OCI-LY1 (cell line): ENCODE results near the gene CALHM4.

Source experiments
- H2AFZ ChIP-seq: fragments of 200-600 bp; sonication (generic), shearing (Covaris generic); 2 replicates; pipeline ENCODE4 v1.6.0; 2014; ENCODE audit warnings: antibody characterized with exemption, mild to moderate bottlenecking, low read length
- H3F3A ChIP-seq: fragments of 200-600 bp; sonication (generic), shearing (Covaris generic); 2 replicates; pipeline ENCODE4 v1.6.0; 2014; ENCODE audit warnings: mild to moderate bottlenecking, antibody characterized with exemption, low read length, moderate library complexity; ENCODE audit not compliant: insufficient read depth
- H3K27ac ChIP-seq: fragments of 200-600 bp; sonication (generic); 2 replicates; pipeline ENCODE4 v1.5.1; 2014; ENCODE audit warnings: low read length, mixed run types, mild to moderate bottlenecking, low read depth; ENCODE audit not compliant: poor library complexity, severe bottlenecking
- H3K27me3 ChIP-seq: fragments of 200-600 bp; sonication (generic); 2 replicates; pipeline ENCODE4 v1.6.0; 2014; ENCODE audit warnings: antibody characterized with exemption, mild to moderate bottlenecking, low read length, moderate library complexity; ENCODE audit not compliant: insufficient read depth
- H3K36me3 ChIP-seq: fragments of 200-600 bp; sonication (generic); 2 replicates; pipeline ENCODE4 v1.6.1; 2014; ENCODE audit warnings: mild to moderate bottlenecking, antibody characterized with exemption, low read length, moderate library complexity, mixed read lengths; ENCODE audit not compliant: insufficient read depth
- H3K4me1 ChIP-seq: fragments of 200-600 bp; sonication (generic); 2 replicates; pipeline ENCODE4 v1.5.1; 2014; ENCODE audit warnings: mild to moderate bottlenecking, low read length, moderate library complexity; ENCODE audit not compliant: insufficient read depth, severe bottlenecking
- H3K4me2 ChIP-seq: fragments of 200-600 bp; sonication (generic), shearing (Covaris generic); 2 replicates; pipeline ENCODE4 v1.6.1; 2014; ENCODE audit warnings: low read length
- H3K4me3 ChIP-seq: fragments of 200-600 bp; sonication (generic); 2 replicates; pipeline ENCODE4 v1.5.1; 2014; ENCODE audit warnings: low read length, low read depth, mild to moderate bottlenecking, mixed read lengths; ENCODE audit not compliant: poor library complexity, severe bottlenecking
- H3K79me2 ChIP-seq: fragments of 200-600 bp; shearing (Covaris generic); 2 replicates; pipeline ENCODE4 v1.6.1; 2016; ENCODE audit warnings: mixed run types, low read length, mixed read lengths; ENCODE audit not compliant: insufficient read depth
- H3K9ac ChIP-seq: fragments of 200-600 bp; sonication (generic), shearing (Covaris generic); 2 replicates; pipeline ENCODE4 v1.6.1; 2014; ENCODE audit warnings: mild to moderate bottlenecking, low read length, mixed read lengths
- H3K9me2 ChIP-seq: fragments of 200-600 bp; sonication (generic), shearing (Covaris generic); 2 replicates; pipeline ENCODE4 v1.6.1; 2014; ENCODE audit warnings: low read depth, mild to moderate bottlenecking, low read length, mixed read lengths
- H3K9me3 ChIP-seq: fragments of 200-600 bp; shearing (Covaris generic); 2 replicates; pipeline ENCODE4 v1.6.1; 2014; ENCODE audit warnings: low read length, mixed read lengths
- H4K20me1 ChIP-seq: fragments of 200-600 bp; sonication (generic), shearing (Covaris generic); 2 replicates; pipeline ENCODE4 v1.6.0; 2016; ENCODE audit warnings: mild to moderate bottlenecking, low read length; ENCODE audit not compliant: insufficient read depth
- EZH2 ChIP-seq: fragments of 200-600 bp; sonication (generic), shearing (Covaris generic); IDR thresholded peaks from 2 replicates; pipeline ENCODE4 v1.8.0; 2017; ENCODE audit warnings: borderline replicate concordance, mixed run types, mild to moderate bottlenecking, antibody characterized with exemption, low read length, moderate library complexity, mixed read lengths
- TF ChIP-seq, protein P1 (sequence below): fragments of 200-600 bp; sonication (generic), shearing (Covaris generic); IDR thresholded peaks from 2 replicates; pipeline ENCODE4 v1.5.1; 2017; ENCODE audit warnings: mild to moderate bottlenecking, antibody characterized with exemption, low read length, moderate library complexity, mixed read lengths

Gene CALHM4

DNA sequence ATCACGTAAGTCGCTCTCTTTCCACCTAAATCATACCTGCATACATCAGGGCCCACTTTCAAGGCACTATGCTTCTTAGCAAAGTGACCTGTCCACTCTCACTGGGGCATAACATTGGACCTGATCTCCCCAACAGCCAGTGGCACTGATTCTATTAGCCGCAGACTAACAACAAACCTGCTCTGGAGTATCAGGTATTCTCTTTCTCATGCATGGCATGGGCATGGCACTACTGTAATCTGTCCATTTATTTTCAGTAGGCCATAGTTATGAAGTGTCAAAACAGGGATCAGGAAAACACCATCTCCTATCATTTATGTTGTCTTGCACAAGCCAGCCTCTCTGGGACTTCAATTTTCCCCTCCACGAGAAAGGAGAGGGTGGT, 8.5 kb downstream of the CALHM4 start:
- H3K4me2 ChIP-seq = no peak overlapping the region
- no peaks in the 10 kb centered on the region for H3K9me3 ChIP-seq
- no peak overlapping the region for H3K27ac ChIP-seq
- H3K27me3 ChIP-seq = no peaks in the 10 kb centered on the region
- TF ChIP-seq, protein P1, sequence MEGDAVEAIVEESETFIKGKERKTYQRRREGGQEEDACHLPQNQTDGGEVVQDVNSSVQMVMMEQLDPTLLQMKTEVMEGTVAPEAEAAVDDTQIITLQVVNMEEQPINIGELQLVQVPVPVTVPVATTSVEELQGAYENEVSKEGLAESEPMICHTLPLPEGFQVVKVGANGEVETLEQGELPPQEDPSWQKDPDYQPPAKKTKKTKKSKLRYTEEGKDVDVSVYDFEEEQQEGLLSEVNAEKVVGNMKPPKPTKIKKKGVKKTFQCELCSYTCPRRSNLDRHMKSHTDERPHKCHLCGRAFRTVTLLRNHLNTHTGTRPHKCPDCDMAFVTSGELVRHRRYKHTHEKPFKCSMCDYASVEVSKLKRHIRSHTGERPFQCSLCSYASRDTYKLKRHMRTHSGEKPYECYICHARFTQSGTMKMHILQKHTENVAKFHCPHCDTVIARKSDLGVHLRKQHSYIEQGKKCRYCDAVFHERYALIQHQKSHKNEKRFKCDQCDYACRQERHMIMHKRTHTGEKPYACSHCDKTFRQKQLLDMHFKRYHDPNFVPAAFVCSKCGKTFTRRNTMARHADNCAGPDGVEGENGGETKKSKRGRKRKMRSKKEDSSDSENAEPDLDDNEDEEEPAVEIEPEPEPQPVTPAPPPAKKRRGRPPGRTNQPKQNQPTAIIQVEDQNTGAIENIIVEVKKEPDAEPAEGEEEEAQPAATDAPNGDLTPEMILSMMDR = no peak
- TF ChIP-seq EZH2 = no peak
- H3K9me2 ChIP-seq = no peaks in the 10 kb centered on the region
- H3K9ac ChIP-seq = no peak overlapping the region
- no peaks in the 10 kb centered on the region for H4K20me1 ChIP-seq
- no peaks in the 10 kb centered on the region for H3K36me3 ChIP-seq
- H2AFZ ChIP-seq = no peak overlapping the region
- H3K4me1 ChIP-seq = no peaks in the 10 kb centered on the region
- H3F3A ChIP-seq = no peaks in the 10 kb centered on the region
- H3K4me3 ChIP-seq = no peak overlapping the region
- no peaks in the 10 kb centered on the region for H3K79me2 ChIP-seq

DNA sequence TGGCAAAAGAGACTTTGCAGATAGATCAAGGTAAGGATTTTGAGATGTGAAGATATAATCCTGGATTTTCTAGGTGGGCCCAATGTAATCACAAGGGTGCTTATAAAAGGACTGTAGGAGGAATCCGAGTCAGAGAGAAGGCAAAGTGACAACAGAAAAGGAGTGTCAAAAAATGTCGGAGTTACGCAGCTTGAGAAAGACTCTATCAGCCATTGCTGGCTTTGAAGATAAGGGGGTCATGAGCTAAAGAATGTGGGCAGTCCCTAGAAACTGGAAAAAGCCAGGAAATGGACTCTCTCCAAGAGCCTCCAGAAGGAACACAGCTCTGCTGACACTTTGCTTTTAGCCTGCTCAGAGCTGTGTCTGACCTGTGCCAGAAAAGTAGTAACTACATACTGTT, 9.1 kb downstream of the CALHM4 start:
- Histone ChIP-seq H3K27ac (no peak overlapping the region), H3F3A (no peaks in the 10 kb centered on the region), H3K79me2 (no peaks in the 10 kb centered on the region), H3K4me1 (no peaks in the 10 kb centered on the region), H3K9me3 (no peaks in the 10 kb centered on the region), H3K36me3 (no peaks in the 10 kb centered on the region), H3K27me3 (no peaks in the 10 kb centered on the region), H3K4me3 (no peak overlapping the region), H3K9ac (no peak overlapping the region), H2AFZ (no peak overlapping the region), H4K20me1 (no peaks in the 10 kb centered on the region), H3K4me2 (no peak overlapping the region), H3K9me2 (no peaks in the 10 kb centered on the region)
- TF ChIP-seq, protein P1 = no peak
- no peak for TF ChIP-seq EZH2

DNA sequence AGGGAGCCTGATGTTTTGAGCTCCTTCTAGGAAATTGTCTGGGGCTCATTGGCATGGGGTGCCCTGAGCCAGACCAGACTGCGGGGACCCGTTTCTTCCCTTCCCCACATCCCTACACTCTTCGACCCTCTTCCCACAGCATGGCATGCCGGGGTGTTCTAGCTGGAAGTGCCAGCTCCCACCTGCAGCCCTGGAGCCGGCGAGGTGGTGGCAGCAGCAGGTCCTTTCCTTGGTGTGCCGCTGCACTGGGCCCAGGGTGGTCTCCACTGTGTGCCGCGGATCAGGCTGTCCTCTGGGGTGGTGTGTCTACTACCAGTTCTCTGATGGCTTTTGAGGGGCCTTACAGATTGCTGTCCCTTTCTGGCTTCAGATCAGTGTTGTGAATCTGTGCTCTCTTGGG, 10.3 kb downstream of the CALHM4 start:
- H4K20me1 ChIP-seq = no peaks in the 10 kb centered on the region
- no peaks in the 10 kb centered on the region for H3F3A ChIP-seq
- TF ChIP-seq, protein P1 = no peak
- no peak for TF ChIP-seq EZH2
- H3K27me3 ChIP-seq = no peaks in the 10 kb centered on the region
- H3K4me3 ChIP-seq = no peak overlapping the region
- no peaks in the 10 kb centered on the region for H3K79me2 ChIP-seq
- no peak overlapping the region for H3K27ac ChIP-seq
- H3K9me2 ChIP-seq = no peaks in the 10 kb centered on the region
- H3K9ac ChIP-seq = no peak overlapping the region
- H2AFZ ChIP-seq = no peak overlapping the region
- H3K9me3 ChIP-seq = no peaks in the 10 kb centered on the region
- H3K4me1 ChIP-seq = no peaks in the 10 kb centered on the region
- no peak overlapping the region for H3K4me2 ChIP-seq
- no peaks in the 10 kb centered on the region for H3K36me3 ChIP-seq
